ENCODE results near the gene SEMA3A. TPM values are rescaled to one million over a fixed set of nuclear protein-coding genes. Genes with fewer than 3 reads are reported as not detected.

The SEMA3A gene
- total and polyA plus RNA-seq, 2 of the 4 experiments (the other 2 are of a cell fraction) = 31.2 to 213 TPM

GRCh38 chr7:84187813-84188510 is 6.6 kb downstream of the SEMA3A start:
- CTCF ChIA-PET = no interaction called here
- DNase-seq = peak; percentile 79

More at GRCh38 chr7:84187813-84188510, 6.6 kb downstream of the SEMA3A start:
- TF ChIP-seq BHLHE40 (IDR thresholded peaks at IDR 0.05; ENCODE audit: low read depth, low read length) (no peak), NFE2L2 (IDR thresholded peaks at IDR 0.05; ENCODE audit: low read depth, low read length) (no peak), CEBPB (IDR thresholded peaks at IDR 0.05; ENCODE audit: low read depth, low read length) (peak; percentile 68), CTCF (conservative IDR thresholded peaks at IDR 0.05; ENCODE audit: low read depth, low read length) (no peak), FOS (IDR thresholded peaks at IDR 0.05; ENCODE audit: low read depth, low read length) (no peak), SMC3 (IDR thresholded peaks at IDR 0.05; ENCODE audit: low read depth, low read length) (no peak)
- no peak overlapping the region for H4K5ac ChIP-seq (ENCODE audit: low read depth, low read length)
- H3K4me3 ChIP-seq (ENCODE audit: insufficient read depth, low read depth, low read length) = no peak overlapping the region
- no peak overlapping the region for H2AK5ac ChIP-seq (ENCODE audit: low read depth, low read length)
- no peaks in the 10 kb centered on the region for H3K27me3 ChIP-seq (ENCODE audit: control insufficient read depth, insufficient read depth, low read length)
- no peak overlapping the region for H4K8ac ChIP-seq (ENCODE audit: low read depth in 2 of 2, low read length in 2 of 2)
- H3K9ac ChIP-seq (ENCODE audit: low read depth, low read length) = no peak overlapping the region
- ATAC-seq (ENCODE audit: low read depth) = no peak; the same call in 1 of the 2 replicates
- POLR2A ChIA-PET (ENCODE audit: unreplicated experiment) = no interaction called here
- no peaks in the 10 kb centered on the region for H3K9me3 ChIP-seq (ENCODE audit: control insufficient read depth, insufficient read depth, low read length)
- H3K14ac ChIP-seq (replicated peaks; ENCODE audit: low read depth, low read length) = no peak overlapping the region
- peaks cover 8 to 14% of the 10 kb centered on the region in 2 experiments; a peak in 3 of 4 replicates for H3K79me1 ChIP-seq (ENCODE audit: low read depth in 1 of 2, low read length in 2 of 2)
- H3K4me2 ChIP-seq (ENCODE audit: low read depth, low read length) = peak overlapping the region; percentile 63
- no peak overlapping the region for H3K4ac ChIP-seq (ENCODE audit: low read depth, low read length)
- BruUV-seq (replicated peaks) = no TSS peak
- no peaks in the 10 kb centered on the region for H4K20me1 ChIP-seq (ENCODE audit: insufficient read depth, low read length)
- H3K27ac ChIP-seq (ENCODE audit: insufficient read depth, low read length) = 0 out of 2 replicates have a peak overlapping the region, but pooled peaks have one; percentile 7
- peak overlapping the region; percentile 63 for H2BK5ac ChIP-seq (ENCODE audit: low read depth, low read length, poor library complexity, severe bottlenecking)
- in situ Hi-C loops (cut with MboI; ENCODE audit: low sequenced_read_pairs) (no loop called here), dilution Hi-C loops (cut with HindIII; ENCODE audit: low sequenced_read_pairs, unreplicated experiment) (no loop called here), intact Hi-C loops (cut with micrococcal nuclease) (loop anchor here (1.0 kb wide), 1 partner anchor 212 kb away; no protein-coding TSS in a partner anchor)
- H4K91ac ChIP-seq (ENCODE audit: insufficient read depth, low read depth, low read length) = no peak overlapping the region
- H3K23ac ChIP-seq (ENCODE audit: low read depth, low read length) = no peak overlapping the region
- H3K56ac ChIP-seq (ENCODE audit: extremely low read depth, insufficient read depth, low read length) = no peak overlapping the region
- H3K36me3 ChIP-seq (ENCODE audit: control insufficient read depth, insufficient read depth, low read length) = peaks cover 5% of the 10 kb centered on the region; the same call in 1 of the 2 replicates
- no peak overlapping the region for H2AFZ ChIP-seq (replicated peaks; ENCODE audit: low read length, poor library complexity)
- no peak overlapping the region for H2BK20ac ChIP-seq (ENCODE audit: low read depth, low read length)
- 0 out of 2 replicates have a peak overlapping the region, but pooled peaks have one; percentile 27 for H3K18ac ChIP-seq (ENCODE audit: low read depth, low read length)
- no peak overlapping the region for H2AK9ac ChIP-seq (replicated peaks; ENCODE audit: low read depth, low read length, poor library complexity)
- H3K4me1 ChIP-seq (ENCODE audit: control insufficient read depth, insufficient read depth, low read length) = peaks cover 9% of the 10 kb centered on the region
- peaks cover 7% of the 10 kb centered on the region; the same call in 1 of the 2 replicates for H3K9me1 ChIP-seq (ENCODE audit: insufficient read depth, low read length)
- H2BK15ac ChIP-seq (ENCODE audit: low read depth, low read length) = no peak overlapping the region
- WGBS, 2 experiments (ENCODE audit: extremely low coverage in 2 of 2, insufficient read length in 1 of 2) = no CpG with 5 or more reads among the region's 2 CpGs
- H2BK120ac ChIP-seq (ENCODE audit: low read depth, low read length) = no peak overlapping the region; the same call in 1 of the 2 replicates
